IMR-90 (cell line): ENCODE results near the gene EPHA6. TPM values are rescaled to one million over a fixed set of nuclear protein-coding genes. Genes with fewer than 3 reads are reported as not detected.

Experiments
- ATAC-seq: fragments of 200-7000 bp; cut with Tn5 transposase; 2 replicates; pipeline ENCODE4 v1.9.1; 2020; ENCODE audit warnings: low read depth, mild to moderate bottlenecking, moderate library complexity
- BruUV-seq: library from RNA; stranded (reverse); fragments of 400-500 nt; replicated peaks from 2 replicates; lab custom pipeline; 2021; lab: Mats Ljungman, UMichigan
- CTCF ChIA-PET: fragments of 300-600 bp; formaldehyde crosslinking; extraction: SDS; loops from one replicate; lab custom pipeline; 2021; ENCODE audit warnings: antibody characterized with exemption; lab: Yijun Ruan, JAX
- POLR2A ChIA-PET: fragments of 300-600 bp; sonication (Branson Sonifier 250); formaldehyde crosslinking; loops from one replicate; lab custom pipeline; 2022; ENCODE audit warnings: antibody characterized with exemption; ENCODE audit not compliant: unreplicated experiment; lab: Charles Lee
- DNase-seq: peaks from one replicate; pipeline ENCODE4 v3.0.0; 2013
- H2AFZ ChIP-seq: replicated peaks from 2 replicates; pipeline ENCODE3; 2013; ENCODE audit warnings: low read length, mild to moderate bottlenecking; ENCODE audit not compliant: poor library complexity
- H2AK5ac ChIP-seq: 2 replicates; pipeline ENCODE4 v1.6.1; 2013; ENCODE audit warnings: low read depth, low read length, inconsistent platforms
- H2AK9ac ChIP-seq: replicated peaks from 2 replicates; pipeline ENCODE3; 2013; ENCODE audit warnings: mild to moderate bottlenecking, low read depth, low read length, moderate library complexity; ENCODE audit not compliant: poor library complexity
- H2BK120ac ChIP-seq: 2 replicates; pipeline ENCODE4 v1.6.1; 2013; ENCODE audit warnings: low read depth, low read length, inconsistent platforms
- H2BK15ac ChIP-seq: 3 replicates; pipeline ENCODE4 v1.6.1; 2013; ENCODE audit warnings: low read depth, low read length, inconsistent platforms
- H2BK20ac ChIP-seq: 2 replicates; pipeline ENCODE4 v1.6.1; 2013; ENCODE audit warnings: low read depth, mild to moderate bottlenecking, inconsistent platforms, low read length, moderate library complexity
- H2BK5ac ChIP-seq: 2 replicates; pipeline ENCODE4 v1.6.1; 2013; ENCODE audit warnings: mild to moderate bottlenecking, low read depth, low read length, inconsistent platforms; ENCODE audit not compliant: poor library complexity, severe bottlenecking
- H3K14ac ChIP-seq: replicated peaks from 2 replicates; pipeline ENCODE4 v1.6.1; 2013; ENCODE audit warnings: low read depth, low read length, inconsistent platforms
- H3K18ac ChIP-seq: 2 replicates; pipeline ENCODE4 v1.6.1; 2013; ENCODE audit warnings: low read depth, low read length, control low read depth
- H3K23ac ChIP-seq: 2 replicates; pipeline ENCODE4 v1.6.1; 2013; ENCODE audit warnings: low read depth, low read length, inconsistent platforms
- H3K27ac ChIP-seq: 2 replicates; pipeline ENCODE4 v1.5.1; 2013; ENCODE audit warnings: mild to moderate bottlenecking, control low read depth, low read length; ENCODE audit not compliant: insufficient read depth
- H3K27me3 ChIP-seq: 2 replicates; pipeline ENCODE4 v1.6.1; 2013; ENCODE audit warnings: low read length; ENCODE audit not compliant: control insufficient read depth, insufficient read depth
- H3K36me3 ChIP-seq: 2 replicates; pipeline ENCODE4 v1.6.1; 2013; ENCODE audit warnings: low read length, mixed read lengths; ENCODE audit not compliant: control insufficient read depth, insufficient read depth
- H3K4ac ChIP-seq: 2 replicates; pipeline ENCODE4 v1.6.1; 2013; ENCODE audit warnings: low read depth, low read length, inconsistent platforms
- H3K4me1 ChIP-seq: 2 replicates; pipeline ENCODE4 v1.6.1; 2013; ENCODE audit warnings: low read length, mixed read lengths; ENCODE audit not compliant: control insufficient read depth, insufficient read depth
- H3K4me2 ChIP-seq: 2 replicates; pipeline ENCODE4 v1.6.1; 2013; ENCODE audit warnings: low read depth, mild to moderate bottlenecking, control low read depth, low read length, moderate library complexity
- H3K4me3 ChIP-seq: 2 replicates; pipeline ENCODE4 v1.5.1; 2013; ENCODE audit warnings: low read depth, mild to moderate bottlenecking, control low read depth, low read length, moderate library complexity; ENCODE audit not compliant: insufficient read depth
- H3K56ac ChIP-seq: 2 replicates; pipeline ENCODE4 v1.6.1; 2013; ENCODE audit warnings: low read length, inconsistent platforms; ENCODE audit not compliant: insufficient read depth; ENCODE audit errors: extremely low read depth
- H3K79me1 ChIP-seq, 2 experiments: 2 replicates each; pipeline ENCODE4 v1.6.1; 2013; ENCODE audit warnings: low read length in 2 of 2, inconsistent platforms in 1 of 2, low read depth in 1 of 2
- H3K9ac ChIP-seq: 2 replicates; pipeline ENCODE4 v1.6.1; 2013; ENCODE audit warnings: low read depth, low read length, control low read depth
- H3K9me1 ChIP-seq: 2 replicates; pipeline ENCODE4 v1.6.1; 2013; ENCODE audit warnings: low read length, inconsistent platforms; ENCODE audit not compliant: insufficient read depth
- H3K9me3 ChIP-seq: 2 replicates; pipeline ENCODE4 v1.6.1; 2013; ENCODE audit warnings: low read length; ENCODE audit not compliant: control insufficient read depth, insufficient read depth
- H4K20me1 ChIP-seq: 2 replicates; pipeline ENCODE4 v1.6.1; 2013; ENCODE audit warnings: low read length, inconsistent platforms; ENCODE audit not compliant: insufficient read depth
- H4K5ac ChIP-seq: 2 replicates; pipeline ENCODE4 v1.6.1; 2013; ENCODE audit warnings: mild to moderate bottlenecking, low read depth, low read length, control low read depth
- H4K8ac ChIP-seq, 2 experiments: 2 replicates each; pipeline ENCODE4 v1.6.1; 2013; ENCODE audit warnings: low read depth in 2 of 2, low read length in 2 of 2, control low read depth in 1 of 2, inconsistent platforms in 1 of 2
- H4K91ac ChIP-seq: 2 replicates; pipeline ENCODE4 v1.6.1; 2013; ENCODE audit warnings: low read depth, low read length, inconsistent platforms; ENCODE audit not compliant: insufficient read depth
- BHLHE40 ChIP-seq: fragments of 150-350 bp; IDR thresholded peaks from 2 replicates; pipeline ENCODE4 v1.6.1; 2016; ENCODE audit warnings: mild to moderate bottlenecking, low read depth, low read length
- CEBPB ChIP-seq: IDR thresholded peaks from 2 replicates; pipeline ENCODE4 v1.6.1; 2012; ENCODE audit warnings: low read depth, low read length, improper control_type of control experiment
- CHD1 ChIP-seq: IDR thresholded peaks from 2 replicates; pipeline ENCODE4 v1.6.1; 2012; ENCODE audit warnings: low read depth, low read length, improper control_type of control experiment
- CTCF ChIP-seq: conservative IDR thresholded peaks from 2 replicates; pipeline ENCODE4 v1.5.1; 2012; ENCODE audit warnings: mild to moderate bottlenecking, low read depth, low read length, improper control_type of control experiment
- ELK1 ChIP-seq: fragments of 150-350 bp; IDR thresholded peaks from 2 replicates; pipeline ENCODE4 v1.6.1; 2016; ENCODE audit warnings: low read depth, mild to moderate bottlenecking, low read length, moderate library complexity, borderline replicate concordance
- FOS ChIP-seq: fragments of 150-350 bp; IDR thresholded peaks from 2 replicates; pipeline ENCODE4 v1.6.1; 2016; ENCODE audit warnings: low read depth, low read length
- MAFK ChIP-seq: IDR thresholded peaks from 2 replicates; pipeline ENCODE4 v1.6.1; 2012; ENCODE audit warnings: low read depth, low read length, improper control_type of control experiment
- MAZ ChIP-seq: IDR thresholded peaks from 2 replicates; pipeline ENCODE4 v1.6.1; 2012; ENCODE audit warnings: low read depth, mild to moderate bottlenecking, low read length, improper control_type of control experiment, moderate library complexity, borderline replicate concordance
- MXI1 ChIP-seq: IDR thresholded peaks from 2 replicates; pipeline ENCODE4 v1.6.1; 2012; ENCODE audit warnings: low read depth, mild to moderate bottlenecking, low read length, moderate library complexity, borderline replicate concordance
- NFE2L2 ChIP-seq: fragments of 150-350 bp; IDR thresholded peaks from 2 replicates; pipeline ENCODE4 v1.6.1; 2016; ENCODE audit warnings: low read depth, mild to moderate bottlenecking, low read length
- RAD21 ChIP-seq: IDR thresholded peaks from 2 replicates; pipeline ENCODE4 v1.6.1; 2012; ENCODE audit warnings: low read length, improper control_type of control experiment
- RCOR1 ChIP-seq: IDR thresholded peaks from 2 replicates; pipeline ENCODE4 v1.6.1; 2012; ENCODE audit warnings: mild to moderate bottlenecking, low read length, improper control_type of control experiment; ENCODE audit not compliant: insufficient replicate concordance
- SMC3 ChIP-seq: fragments of 150-350 bp; IDR thresholded peaks from 2 replicates; pipeline ENCODE4 v1.6.1; 2016; ENCODE audit warnings: low read depth, mild to moderate bottlenecking, antibody characterized with exemption, low read length, moderate library complexity
- USF2 ChIP-seq: fragments of 150-350 bp; IDR thresholded peaks from 2 replicates; pipeline ENCODE4 v1.6.1; 2017; ENCODE audit warnings: mild to moderate bottlenecking, antibody characterized with exemption, low read length, low read depth
- dilution Hi-C: fragments of 300-500 bp; cut with HindIII; formaldehyde crosslinking; loops from one replicate; pipeline ENCODE4 v1.14.3; 2018; ENCODE audit warnings: low sequenced_read_pairs; ENCODE audit not compliant: unreplicated experiment
- in situ Hi-C: fragments of 300-500 bp; cut with MboI; formaldehyde crosslinking; loops from 3 replicates; pipeline ENCODE4 v1.14.3; 2019; ENCODE audit warnings: low sequenced_read_pairs, inconsistent platforms, mixed read lengths
- intact Hi-C: fragments of 100-400 bp; cut with micrococcal nuclease; formaldehyde crosslinking; loops from 2 replicates; pipeline ENCODE4 v1.10.0; 2022
- polyA plus RNA-seq, 3 experiments: library from polyadenylated mRNA; depleted of rRNA; stranded (reverse); fragments of >200 nt; gene quantifications; 2 replicates each; pipeline ENCODE4 v1.2.3, GENCODE V29; 2012; ENCODE audit warnings: low replicate concordance in 1 of 3
- total RNA-seq: library from RNA; depleted of rRNA; stranded (reverse); fragments of >200 nt; gene quantifications from 2 replicates; pipeline ENCODE4 v1.2.3, GENCODE V29; 2012

The EPHA6 gene
- total and polyA plus RNA-seq, 2 of the 4 experiments (the other 2 are of a cell fraction), result not detected

- TF ChIP-seq FOS (no peak), CEBPB (no peak), USF2 (no peak), SMC3 (no peak), NFE2L2 (no peak), CHD1 (no peak), RAD21 (no peak), MAFK (no peak), MXI1 (no peak), CTCF (no peak), ELK1 (no peak), BHLHE40 (no peak), RCOR1 (no peak), MAZ (no peak)
- H2BK120ac ChIP-seq, result no peak overlapping the region
- dilution Hi-C loops, result no loop called here
- H4K5ac ChIP-seq, result no peak overlapping the region
- H2AK9ac ChIP-seq, result no peak overlapping the region
- H4K91ac ChIP-seq, result no peak overlapping the region
- no peaks in the 10 kb centered on the region for H3K36me3 ChIP-seq
- H3K9ac ChIP-seq, result no peak overlapping the region
- H3K9me1 ChIP-seq, result no peaks in the 10 kb centered on the region
- H3K4me2 ChIP-seq, result no peak overlapping the region
- no peaks in the 10 kb centered on the region for H3K27me3 ChIP-seq
- H3K56ac ChIP-seq, result no peak overlapping the region
- POLR2A ChIA-PET, result no interaction called here
- no peak overlapping the region for H2BK15ac ChIP-seq
- H2BK5ac ChIP-seq, result no peak overlapping the region
- CTCF ChIA-PET, result no interaction called here
- H2AK5ac ChIP-seq, result no peak overlapping the region
- no peaks in the 10 kb centered on the region for H3K79me1 ChIP-seq
- ATAC-seq, result no peak
- no peak overlapping the region for H2AFZ ChIP-seq
- no peak overlapping the region for H3K4ac ChIP-seq
- H4K8ac ChIP-seq, result no peak overlapping the region
- no peak overlapping the region for H3K4me3 ChIP-seq
- H3K14ac ChIP-seq, result no peak overlapping the region
- H3K4me1 ChIP-seq, result no peaks in the 10 kb centered on the region
- in situ Hi-C loops, result no loop called here
- H3K23ac ChIP-seq, result no peak overlapping the region
- intact Hi-C loops, result no loop called here
- no peaks in the 10 kb centered on the region for H4K20me1 ChIP-seq
- H3K9me3 ChIP-seq, result peaks cover 6% of the 10 kb centered on the region
- H3K27ac ChIP-seq, result no peak overlapping the region
- BruUV-seq, result no TSS peak
- H2BK20ac ChIP-seq, result no peak overlapping the region
- no peak overlapping the region for H3K18ac ChIP-seq
- DNase-seq, result no peak
Observed at GRCh38 chr3:97552186-97552585, 737.8 kb downstream of the EPHA6 start.
